ACC112 (cell line): ENCODE data around the gene HSPB7.
"Not testable (repeated sequence)": the region's sequence is repeated elsewhere in the genome, so short reads cannot be mapped to it uniquely, and the experiment has no call there.

Experiments used
- H2AFZ ChIP-seq: fragments of 200-600 bp; sonication (generic); one replicate; pipeline ENCODE4 v1.6.0; 2017; ENCODE audit warnings: antibody characterized with exemption, low read length; ENCODE audit not compliant: unreplicated experiment
- H3K27ac ChIP-seq: fragments of 200-600 bp; sonication (generic); 2 replicates; pipeline ENCODE4 v1.5.1; 2014; ENCODE audit warnings: low read depth, mild to moderate bottlenecking, antibody characterized with exemption, low read length, moderate library complexity
- H3K27me3 ChIP-seq: fragments of 200-600 bp; sonication (generic); 2 replicates; pipeline ENCODE4 v1.6.1; 2014; ENCODE audit warnings: mild to moderate bottlenecking, antibody characterized with exemption, low read length, moderate library complexity, mixed read lengths; ENCODE audit not compliant: insufficient read depth
- H3K36me3 ChIP-seq: fragments of 200-600 bp; sonication (generic); 2 replicates; pipeline ENCODE4 v1.6.1; 2016; ENCODE audit warnings: mild to moderate bottlenecking, antibody characterized with exemption, low read length, moderate library complexity, mixed read lengths; ENCODE audit not compliant: insufficient read depth
- H3K4me1 ChIP-seq: fragments of 200-600 bp; sonication (generic); one replicate; pipeline ENCODE4 v1.6.1; 2016; ENCODE audit warnings: low read length, mixed read lengths; ENCODE audit not compliant: insufficient read depth, unreplicated experiment, control insufficient read depth
- H3K4me3 ChIP-seq: fragments of 200-600 bp; sonication (generic); 2 replicates; pipeline ENCODE4 v1.5.1; 2014; ENCODE audit warnings: mild to moderate bottlenecking, low read depth, low read length
- H3K79me2 ChIP-seq: fragments of 200-600 bp; sonication (generic); one replicate; pipeline ENCODE4 v1.6.0; 2016; ENCODE audit warnings: low read length; ENCODE audit not compliant: control insufficient read depth, unreplicated experiment, insufficient read depth

The HSPB7 gene

GRCh38 chr1:16021681-16022080 lies 3.8 kb upstream of the HSPB7 start, which contains the start of gene CLCNKA:
TSS of gene CLCNKA (plus strand) at chr1:16022036. CDS start at chr1:16022620, 584 bp downstream.
- H3K4me3 ChIP-seq, result no peak within 1 kb of the TSS
- no peak within 1 kb of the TSS for H2AFZ ChIP-seq
- H3K27me3 ChIP-seq, result no peaks in the 10 kb centered on the region
- H3K27ac ChIP-seq, result no peak within 1 kb of the TSS
- H3K36me3 ChIP-seq, result no peaks in the 10 kb centered on the region
- no peaks in the 10 kb centered on the region for H3K79me2 ChIP-seq
- H3K4me1 ChIP-seq, result peaks cover 35% of the 10 kb centered on the region

DNA sequence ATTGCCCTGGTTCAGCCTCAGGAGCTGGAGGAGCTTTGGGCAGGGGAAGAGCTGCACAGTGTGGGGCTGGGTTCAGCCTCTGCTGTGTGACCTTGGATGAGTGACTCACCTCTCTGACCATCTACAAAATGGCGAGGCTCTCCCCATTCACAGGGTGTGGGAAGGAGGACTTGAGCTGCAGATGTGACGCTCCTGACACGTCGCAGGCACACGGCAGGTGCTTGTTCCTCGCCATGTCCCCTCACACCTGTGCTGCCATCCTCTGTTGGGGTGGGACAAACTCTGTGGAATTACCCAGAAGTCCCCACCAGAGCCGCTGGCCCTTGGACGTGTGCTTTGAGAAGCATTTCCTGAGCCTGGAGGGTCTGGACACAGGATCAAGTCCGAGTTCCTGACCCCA lies 3.0 kb upstream of the HSPB7 start:
- not testable (repeated sequence) for H3K27ac ChIP-seq, H3K36me3 ChIP-seq, H3K27me3 ChIP-seq, H2AFZ ChIP-seq, H3K4me3 ChIP-seq, H3K79me2 ChIP-seq
- peaks cover 41% of the 10 kb centered on the region for H3K4me1 ChIP-seq

- H3K4me3 ChIP-seq, result no peak overlapping the region
- no peaks in the 10 kb centered on the region for H3K36me3 ChIP-seq
- H3K27me3 ChIP-seq, result no peaks in the 10 kb centered on the region
- no peak overlapping the region for H3K27ac ChIP-seq
- H3K79me2 ChIP-seq, result no peaks in the 10 kb centered on the region
- H3K4me1 ChIP-seq, result peaks cover 44% of the 10 kb centered on the region
- no peak overlapping the region for H2AFZ ChIP-seq
These were observed 2.5 kb upstream of the HSPB7 start for GRCh38 chr1:16020325-16020724.

- Histone ChIP-seq H3K27me3 (no peaks in the 10 kb centered on the region), H2AFZ (no peak overlapping the region), H3K27ac (no peak overlapping the region), H3K4me1 (peaks cover 44% of the 10 kb centered on the region), H3K79me2 (no peaks in the 10 kb centered on the region), H3K36me3 (no peaks in the 10 kb centered on the region), H3K4me3 (no peak overlapping the region)
These were observed 1.9 kb upstream of the HSPB7 start for GRCh38 chr1:16019644-16020277.

- Histone ChIP-seq H3K36me3 (no peaks in the 10 kb centered on the region), H3K4me3 (no peak overlapping the region), H3K27me3 (no peaks in the 10 kb centered on the region), H2AFZ (no peak overlapping the region), H3K4me1 (peaks cover 44% of the 10 kb centered on the region), H3K27ac (no peak overlapping the region), H3K79me2 (no peaks in the 10 kb centered on the region)
These were observed 1.2 kb upstream of the HSPB7 start for GRCh38 chr1:16018749-16019643.

DNA sequence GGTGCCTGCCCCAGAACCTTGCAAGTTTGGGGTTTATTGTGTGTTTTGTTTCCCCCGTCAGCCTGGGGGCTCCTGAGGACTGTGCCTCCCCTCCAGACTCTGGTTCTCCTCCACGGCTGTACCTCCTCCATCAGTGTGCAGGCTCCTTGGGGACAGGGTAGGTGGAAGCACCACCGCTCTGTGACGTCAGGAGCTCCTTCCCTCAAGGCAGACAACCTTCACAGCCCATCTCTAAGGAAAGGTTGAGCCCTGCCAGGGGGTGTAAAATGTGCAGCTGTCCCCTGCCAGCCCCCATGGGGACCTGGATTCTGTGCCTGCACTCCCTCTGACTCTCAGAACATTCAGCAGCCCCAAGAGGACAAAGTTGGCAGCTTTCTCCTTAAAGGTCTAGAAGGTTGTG lies 465 bp upstream of the HSPB7 start:
- Histone ChIP-seq H3K36me3 (no peaks in the 10 kb centered on the region), H3K4me3 (no peak overlapping the region), H3K79me2 (no peaks in the 10 kb centered on the region), H3K27ac (0 out of 2 replicates have a peak overlapping the region, but pooled peaks have one; percentile 23), H2AFZ (peak overlapping the region; percentile 24), H3K4me1 (peaks cover 49% of the 10 kb centered on the region), H3K27me3 (no peaks in the 10 kb centered on the region)

DNA sequence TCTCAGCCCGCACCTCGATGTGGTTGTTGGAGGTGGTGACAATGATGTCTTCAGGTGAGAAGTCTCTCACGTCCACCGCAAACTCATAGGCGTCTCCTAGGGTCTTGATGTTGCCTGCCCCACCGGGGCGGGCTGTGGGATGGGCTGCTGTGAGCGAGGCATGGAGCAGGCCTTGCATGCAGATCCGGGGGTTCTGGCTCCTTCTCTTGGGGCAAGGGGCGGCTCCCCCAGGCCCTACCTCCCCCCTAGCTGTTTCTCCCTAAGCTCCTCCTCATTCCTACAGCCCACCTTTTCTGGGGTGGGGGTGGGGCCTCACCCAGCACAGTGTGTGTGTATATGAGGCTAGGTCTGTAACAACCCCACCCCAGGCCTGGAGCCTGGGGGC lies 775 bp downstream of the HSPB7 start:
- Histone ChIP-seq H3K4me1 (peaks cover 55% of the 10 kb centered on the region), H3K36me3 (no peaks in the 10 kb centered on the region), H3K27me3 (no peaks in the 10 kb centered on the region), H3K4me3 (no peak overlapping the region), H3K27ac (no peak overlapping the region), H2AFZ (no peak overlapping the region), H3K79me2 (no peaks in the 10 kb centered on the region)

GRCh38 chr1:16015960-16016901 lies 1.6 kb downstream of the HSPB7 start:
- Histone ChIP-seq H3K4me1 (peaks cover 55% of the 10 kb centered on the region), H2AFZ (no peak overlapping the region), H3K4me3 (no peak overlapping the region), H3K79me2 (no peaks in the 10 kb centered on the region), H3K36me3 (no peaks in the 10 kb centered on the region), H3K27ac (no peak overlapping the region), H3K27me3 (no peaks in the 10 kb centered on the region)

- Histone ChIP-seq H3K4me3 (no peak overlapping the region), H3K4me1 (peaks cover 53% of the 10 kb centered on the region), H3K27ac (no peak overlapping the region), H3K36me3 (no peaks in the 10 kb centered on the region), H3K27me3 (no peaks in the 10 kb centered on the region), H2AFZ (no peak overlapping the region), H3K79me2 (no peaks in the 10 kb centered on the region)
These were observed 2.4 kb downstream of the HSPB7 start for GRCh38 chr1:16015491-16015890.
